GM10266 (cell line): ENCODE measurements around the gene GM2A.
A peak's percentile ranks its signal among the peaks of the same experiment; 100 is the strongest.
"Not testable (repeated sequence)": the region's sequence is repeated elsewhere in the genome, so short reads cannot be mapped to it uniquely, and the experiment has no call there.

Source experiments
- DNase-seq: peaks from one replicate; pipeline ENCODE4 v3.0.0; 2012; ENCODE audit errors: extremely low spot score
- TF ChIP-seq, protein P1 (sequence below): IDR thresholded peaks from 2 replicates; pipeline ENCODE4 v1.5.1; 2012; ENCODE audit warnings: mild to moderate bottlenecking, low read depth; ENCODE audit not compliant: control insufficient read depth, insufficient read depth; ENCODE audit errors: missing control alignments

GM2A gene

DNA sequence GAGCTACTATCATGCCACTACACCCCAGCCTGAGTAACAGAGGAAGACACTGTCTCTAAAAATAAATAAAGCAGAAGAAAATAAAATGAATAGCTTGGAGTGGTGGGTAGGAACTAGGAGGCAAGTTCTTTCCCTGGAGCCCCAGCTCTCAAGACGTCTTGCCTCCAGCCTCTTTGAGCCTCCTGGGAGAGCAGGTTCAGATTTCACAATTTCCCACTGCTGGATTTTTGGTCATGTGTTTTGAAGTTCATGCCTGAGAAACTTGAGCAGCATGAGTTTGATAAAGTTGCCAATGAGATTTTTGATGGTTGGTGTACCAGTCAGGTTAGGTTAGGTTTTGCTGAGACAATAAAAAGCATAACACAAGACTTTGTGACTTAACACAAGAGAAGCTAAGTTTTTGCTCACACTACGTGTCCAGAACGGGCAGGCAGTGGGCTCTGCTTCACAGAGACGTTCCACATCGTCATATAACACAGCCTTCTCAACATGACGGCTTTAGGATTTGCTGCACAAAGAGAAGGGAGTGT, 25.0 kb upstream of the GM2A start:
- no peak for DNase-seq
- TF ChIP-seq, protein P1, sequence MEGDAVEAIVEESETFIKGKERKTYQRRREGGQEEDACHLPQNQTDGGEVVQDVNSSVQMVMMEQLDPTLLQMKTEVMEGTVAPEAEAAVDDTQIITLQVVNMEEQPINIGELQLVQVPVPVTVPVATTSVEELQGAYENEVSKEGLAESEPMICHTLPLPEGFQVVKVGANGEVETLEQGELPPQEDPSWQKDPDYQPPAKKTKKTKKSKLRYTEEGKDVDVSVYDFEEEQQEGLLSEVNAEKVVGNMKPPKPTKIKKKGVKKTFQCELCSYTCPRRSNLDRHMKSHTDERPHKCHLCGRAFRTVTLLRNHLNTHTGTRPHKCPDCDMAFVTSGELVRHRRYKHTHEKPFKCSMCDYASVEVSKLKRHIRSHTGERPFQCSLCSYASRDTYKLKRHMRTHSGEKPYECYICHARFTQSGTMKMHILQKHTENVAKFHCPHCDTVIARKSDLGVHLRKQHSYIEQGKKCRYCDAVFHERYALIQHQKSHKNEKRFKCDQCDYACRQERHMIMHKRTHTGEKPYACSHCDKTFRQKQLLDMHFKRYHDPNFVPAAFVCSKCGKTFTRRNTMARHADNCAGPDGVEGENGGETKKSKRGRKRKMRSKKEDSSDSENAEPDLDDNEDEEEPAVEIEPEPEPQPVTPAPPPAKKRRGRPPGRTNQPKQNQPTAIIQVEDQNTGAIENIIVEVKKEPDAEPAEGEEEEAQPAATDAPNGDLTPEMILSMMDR, result no peak

DNA sequence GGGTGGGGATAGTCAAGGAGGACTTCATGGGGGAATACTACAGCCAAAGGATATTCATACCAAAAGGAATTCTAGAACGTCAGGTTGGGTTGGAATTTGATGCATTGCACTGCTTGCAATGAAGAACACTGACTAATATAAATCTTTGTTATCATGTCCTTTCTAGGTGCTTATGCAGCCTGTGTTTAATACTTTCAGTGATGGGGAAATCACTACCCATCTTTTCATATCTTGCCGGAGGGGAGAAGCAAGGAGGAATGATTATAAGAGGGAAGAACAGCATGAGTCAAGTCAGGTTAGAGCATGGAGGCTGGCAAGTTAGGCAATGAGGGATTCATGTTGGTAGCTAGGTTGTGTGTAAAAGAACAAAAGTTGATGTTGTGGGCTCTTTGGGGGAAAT, 24.0 kb upstream of the GM2A start:
- TF ChIP-seq, protein P1, result no peak
- no peak for DNase-seq

DNA sequence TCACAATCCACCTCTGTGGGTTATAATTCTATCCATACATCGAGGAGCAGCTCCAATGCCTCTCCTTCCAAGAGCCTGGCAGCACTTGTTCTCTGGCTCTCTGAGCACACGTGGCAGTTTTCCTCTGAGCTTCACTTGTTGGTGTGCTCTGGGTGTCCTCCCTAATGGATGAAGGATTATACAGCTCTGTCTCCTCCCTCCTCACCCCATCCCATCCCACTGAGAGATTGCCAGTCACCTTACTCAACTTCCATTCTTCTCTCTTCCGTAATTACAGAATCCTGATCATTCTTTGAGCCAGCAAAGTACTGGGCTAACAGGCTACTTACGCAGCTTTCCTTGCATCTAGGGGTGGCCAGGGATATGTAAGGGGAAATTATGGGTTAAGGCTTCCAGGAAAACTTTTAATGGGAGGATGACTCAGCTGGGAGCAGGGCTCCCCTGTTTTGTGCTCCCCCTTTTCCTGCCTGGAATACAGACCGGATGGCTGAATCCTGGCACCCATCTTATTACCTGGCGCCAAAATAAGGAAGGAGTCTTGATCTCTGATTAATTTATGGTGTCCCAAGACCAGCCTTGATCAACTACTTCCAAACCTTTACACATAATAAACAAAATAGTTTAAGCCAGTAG, 22.8 kb upstream of the GM2A start:
- TF ChIP-seq, protein P1, result no peak
- DNase-seq, result no peak

DNA sequence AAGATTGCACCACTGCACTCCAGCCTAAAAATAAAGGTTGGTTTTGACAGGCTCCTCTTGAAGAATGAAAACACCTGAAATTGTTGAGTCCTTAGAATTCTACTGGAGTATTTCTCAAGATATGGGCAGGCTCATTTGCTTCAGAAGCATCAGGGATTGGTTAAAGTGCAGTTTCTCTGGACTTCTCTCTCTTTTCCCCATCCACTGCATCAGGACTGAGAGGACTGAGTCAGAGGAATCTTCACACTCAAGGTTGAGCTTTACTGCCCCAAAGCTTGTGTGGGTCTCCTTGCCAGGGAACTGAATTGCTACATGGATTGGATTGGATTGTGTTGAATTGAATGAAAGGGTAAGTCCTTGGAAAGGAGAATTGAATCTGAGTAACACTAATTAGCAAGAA, 21.6 kb upstream of the GM2A start:
- TF ChIP-seq, protein P1, result no peak
- DNase-seq, result no peak

DNA sequence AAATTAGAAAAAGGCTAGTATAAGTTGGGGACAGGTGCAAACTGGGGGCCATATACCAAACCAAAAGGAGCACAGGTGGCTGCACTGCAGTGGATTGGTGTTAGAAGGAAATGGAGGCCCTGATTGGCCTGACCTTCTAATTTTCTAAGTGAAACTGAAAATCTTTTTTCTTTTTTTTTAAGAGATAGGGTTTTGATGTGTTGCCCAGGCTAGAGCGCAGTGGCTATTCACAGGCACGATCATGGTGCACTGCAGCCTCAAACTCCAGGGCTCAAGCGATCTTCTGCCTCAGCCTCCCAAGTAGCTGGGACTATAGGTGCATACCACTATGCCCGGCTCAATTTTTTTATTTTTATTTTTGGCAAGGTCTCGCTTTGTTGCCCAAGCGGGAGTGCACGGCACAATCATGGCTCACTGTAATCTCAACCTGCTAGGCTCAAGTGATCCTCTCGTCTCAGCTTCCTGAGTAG, 19.3 kb upstream of the GM2A start:
- TF ChIP-seq, protein P1, result no peak
- peak; percentile 57 for DNase-seq

DNA sequence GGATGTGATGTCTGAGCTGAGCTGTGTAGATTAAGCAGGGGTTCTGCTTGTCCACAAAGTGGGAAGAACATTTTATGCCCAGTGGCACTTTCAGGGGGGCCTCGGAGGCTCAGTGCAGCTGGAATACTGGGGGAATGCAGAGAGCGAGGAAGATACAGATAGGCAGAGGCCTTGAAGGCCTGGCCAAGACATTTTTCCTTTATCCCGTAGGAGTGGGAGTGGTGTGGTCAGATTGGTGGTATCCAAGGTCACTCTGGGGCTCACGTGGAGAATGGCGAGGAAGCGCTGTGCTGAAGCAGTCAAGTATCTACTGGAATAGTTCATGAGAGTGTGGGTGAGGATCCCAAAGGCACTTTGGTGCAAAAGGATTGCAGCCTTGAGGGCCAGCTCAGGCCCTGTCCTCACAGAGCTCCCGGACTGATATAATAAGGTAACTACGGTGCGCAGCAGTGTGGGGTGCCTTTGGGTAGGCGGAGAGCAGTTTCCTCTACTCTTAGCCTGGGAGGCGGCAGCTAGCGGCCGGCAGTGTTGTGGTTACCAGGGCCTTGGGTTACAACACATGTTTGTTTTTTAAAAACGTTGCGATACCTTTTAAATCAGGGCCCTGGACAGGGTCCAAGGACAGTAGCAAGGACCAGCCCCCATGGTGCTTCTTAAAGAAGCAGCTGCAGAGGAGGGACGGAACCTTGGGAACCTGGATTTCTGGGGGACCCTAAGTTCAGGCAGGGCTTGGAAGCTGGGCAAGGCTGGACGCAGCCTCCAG, 18.3 kb upstream of the GM2A start:
- TF ChIP-seq, protein P1, result no peak
- peak; percentile 79 for DNase-seq

DNA sequence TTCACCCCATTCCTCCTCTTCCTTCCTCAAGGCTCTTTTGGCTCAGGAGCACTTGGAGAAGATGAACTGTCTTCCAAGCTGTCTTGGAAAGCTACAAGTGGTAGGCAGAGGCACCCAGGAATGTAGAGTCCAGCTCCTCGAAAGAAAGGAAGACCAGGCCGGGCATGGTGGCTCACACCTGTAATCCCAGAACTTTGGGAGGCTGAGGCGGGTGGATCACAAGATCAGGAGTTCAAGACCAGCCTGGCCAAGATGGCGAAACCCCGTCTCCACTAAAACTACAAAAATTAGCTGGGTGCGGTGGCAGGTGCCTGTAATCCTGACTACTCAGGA, 17.8 kb upstream of the GM2A start:
- DNase-seq, result not testable (repeated sequence)
